GM12878 (cell line): ENCODE data around the gene SIX1. TPM values are rescaled to one million over a fixed set of nuclear protein-coding genes. Genes with fewer than 3 reads are reported as not detected.

Experiments
- ATAC-seq: fragments of 200-7000 bp; cut with Tn5 transposase; 3 replicates; pipeline ENCODE4 v1.9.1; 2020; ENCODE audit warnings: mild to moderate bottlenecking, moderate library complexity
- BruUV-seq: library from RNA; stranded (reverse); fragments of 400-500 nt; replicated peaks from 2 replicates; lab custom pipeline; 2021; lab: Mats Ljungman, UMichigan
- CTCF ChIA-PET: fragments of 300-600 bp; sonication (Branson Sonifier 250); formaldehyde crosslinking; extraction: SDS; loops from one replicate; lab custom pipeline; 2021; ENCODE audit warnings: inconsistent platforms; lab: Yijun Ruan, JAX
- POLR2A ChIA-PET: fragments of 350-600 bp; formaldehyde crosslinking; extraction: SDS; loops from one replicate; lab custom pipeline; 2021; ENCODE audit warnings: inconsistent platforms; lab: Charles Lee
- RAD21 ChIA-PET: fragments of 300-600 bp; sonication (Branson Sonifier 250); formaldehyde crosslinking; loops from one replicate; lab custom pipeline; 2023; ENCODE audit warnings: antibody characterized with exemption; ENCODE audit not compliant: unreplicated experiment; lab: Charles Lee
- SMC1A ChIA-PET: fragments of 300-600 bp; sonication (Branson Sonifier 250); formaldehyde crosslinking; loops from one replicate; lab custom pipeline; 2023; ENCODE audit not compliant: unreplicated experiment, uncharacterized antibody; lab: Charles Lee
- DNase-seq: peaks from one replicate; pipeline ENCODE4 v3.0.0-alpha.2; 2011; ENCODE audit warnings: low read depth, low spot score
- FAIRE-seq: peaks from 3 replicates; lab custom pipeline; 2011; peaks lifted over from hg19 to GRCh38; lab: Jason Lieb, UNC
- H2AFZ ChIP-seq: 2 replicates; pipeline ENCODE4 v1.6.0; 2011; ENCODE audit warnings: low read depth, low read length, control low read depth; ENCODE audit not compliant: control insufficient read depth
- H3K27ac ChIP-seq: 2 replicates; pipeline ENCODE4 v1.5.1; 2011; ENCODE audit warnings: control low read depth; ENCODE audit not compliant: control insufficient read depth, insufficient read depth
- H3K27me3 ChIP-seq, 2 experiments: replicated peaks in 1 of 2; 2 replicates each; pipeline versions ENCODE4 v1.6.0 to v1.6.1; 2011; ENCODE audit warnings: low read length in 1 of 2; ENCODE audit not compliant: control insufficient read depth in 2 of 2, insufficient read depth in 2 of 2
- H3K36me3 ChIP-seq, 2 experiments: 2 replicates each; pipeline ENCODE4 v1.5.1; 2011; ENCODE audit warnings: low read length in 1 of 2; ENCODE audit not compliant: control insufficient read depth in 2 of 2, insufficient read depth in 2 of 2
- H3K4me1 ChIP-seq: 2 replicates; pipeline ENCODE4 v1.6.1; 2011; ENCODE audit warnings: mild to moderate bottlenecking, low read length, moderate library complexity, mixed read lengths; ENCODE audit not compliant: control insufficient read depth, insufficient read depth
- H3K4me2 ChIP-seq: 2 replicates; pipeline ENCODE4 v1.6.0; 2011; ENCODE audit warnings: control low read depth; ENCODE audit not compliant: control insufficient read depth, insufficient read depth
- H3K4me3 ChIP-seq: fragments of 200-600 bp; sonication (generic); 2 replicates; pipeline ENCODE4 v1.5.1; 2016
- H3K79me2 ChIP-seq: 2 replicates; pipeline ENCODE4 v1.6.0; 2011; ENCODE audit warnings: low read length; ENCODE audit not compliant: control insufficient read depth, insufficient read depth
- H3K9ac ChIP-seq: 2 replicates; pipeline ENCODE4 v1.8.0; 2011; ENCODE audit warnings: low read length, control low read depth, mixed read lengths; ENCODE audit not compliant: control insufficient read depth, insufficient read depth
- H3K9me3 ChIP-seq: replicated peaks from 3 replicates; pipeline ENCODE4 v1.5.1; 2011; ENCODE audit warnings: mild to moderate bottlenecking, low read length; ENCODE audit not compliant: control insufficient read depth, insufficient read depth
- H4K20me1 ChIP-seq: 2 replicates; pipeline ENCODE4 v1.6.0; 2011; ENCODE audit not compliant: control insufficient read depth, insufficient read depth
- ASH2L ChIP-seq: fragments of 300-600, 200-600 bp; sonication (generic); IDR thresholded peaks from 2 replicates; pipeline ENCODE4 v1.6.1; 2017; ENCODE audit warnings: low read depth, mild to moderate bottlenecking, borderline replicate concordance
- BCL11A ChIP-seq: IDR thresholded peaks from 2 replicates; pipeline ENCODE4 v1.6.1; 2011; ENCODE audit warnings: low read depth, low read length
- BCL3 ChIP-seq: IDR thresholded peaks from 2 replicates; pipeline ENCODE4 v1.6.1; 2011; ENCODE audit warnings: borderline replicate concordance, low read depth, mild to moderate bottlenecking, moderate library complexity, low read length; ENCODE audit not compliant: insufficient read depth, poor library complexity, severe bottlenecking
- CBX3 ChIP-seq: fragments of 200-600 bp; sonication (generic); IDR thresholded peaks from 2 replicates; pipeline ENCODE4 v1.6.1; 2016; ENCODE audit warnings: low read depth, borderline replicate concordance
- FOXK2 ChIP-seq: fragments of 450-650 bp; IDR thresholded peaks from 2 replicates; pipeline ENCODE4 v1.6.1; 2017; ENCODE audit warnings: mild to moderate bottlenecking, moderate library complexity
- HDAC2 ChIP-seq: fragments of 200-600 bp; sonication (generic); IDR thresholded peaks from 2 replicates; pipeline ENCODE4 v1.6.1; 2017
- IKZF1 ChIP-seq: fragments of 450-650 bp; conservative IDR thresholded peaks from 2 replicates; pipeline ENCODE4 v1.6.1; 2017; ENCODE audit warnings: antibody characterized with exemption, mild to moderate bottlenecking
- IKZF2 ChIP-seq, 2 experiments: fragments of 450-650 bp; IDR thresholded peaks; 2 replicates each; pipeline ENCODE4 v1.6.1; 2017; ENCODE audit warnings: mild to moderate bottlenecking in 2 of 2, moderate library complexity in 2 of 2
- KAT2A ChIP-seq: conservative IDR thresholded peaks from 2 replicates; pipeline ENCODE4 v1.6.1; 2011; ENCODE audit warnings: low read depth, low read length; ENCODE audit not compliant: control insufficient read depth
- RAD21 ChIP-seq: IDR thresholded peaks from 2 replicates; pipeline ENCODE4 v1.6.1; 2011; ENCODE audit warnings: mild to moderate bottlenecking, low read depth, low read length, moderate library complexity; ENCODE audit not compliant: insufficient read depth
- RELA ChIP-seq: fragments of 450-650 bp; IDR thresholded peaks from 2 replicates; pipeline ENCODE4 v1.8.0; 2014; ENCODE audit warnings: borderline replicate concordance; ENCODE audit not compliant: partially characterized antibody
- SREBF2 ChIP-seq: IDR thresholded peaks from 2 replicates; pipeline ENCODE4 v1.6.1; 2012; ENCODE audit warnings: mild to moderate bottlenecking, low read length
- ZBED1 ChIP-seq: IDR thresholded peaks from 2 replicates; pipeline ENCODE4 v1.6.1; 2016; ENCODE audit warnings: borderline replicate concordance
- WGBS: methylation state at CpG from one replicate; pipeline ENCODE4 v1.1.6; 2016; ENCODE audit warnings: low lambda C conversion rate; ENCODE audit not compliant: insufficient replicate concordance, insufficient coverage; ENCODE audit errors: missing lambda C conversion rate; 5-methylcytosine and 5-hydroxymethylcytosine counted together
- in situ Hi-C: fragments of 300-500 bp; cut with MboI; formaldehyde crosslinking; loops from 9 replicates; pipeline ENCODE4 v1.14.3; 2018; ENCODE audit warnings: mixed read lengths
- intact Hi-C: fragments of 100-400 bp; cut with micrococcal nuclease; formaldehyde crosslinking; loops from one replicate; pipeline ENCODE4 v1.14.2; 2022; ENCODE audit not compliant: unreplicated experiment
- polyA plus RNA-seq, 11 experiments: library from polyadenylated mRNA; depleted of rRNA in 4 of 11; unstranded in 6 of 11; stranded (reverse) in 5 of 11; fragments of >200 nt; fragmentation: Nextera tagmentation in 4 of 11; fragmentation: Illumina TruSeq in 1 of 11; extraction: Ambion mirVana in 4 of 11; extraction: Trizol in 1 of 11; gene quantifications; 1 replicate in 1 of 11; 2 replicates in 10 of 11; pipeline versions ENCODE4 v1.2.1 to v1.2.3, GENCODE V29; 2011 to 2016; ENCODE audit warnings: inconsistent platforms in 2 of 11, missing spikeins in 2 of 11, low read depth in 1 of 11
- total RNA-seq, 4 experiments: library from RNA; depleted of rRNA in 3 of 4; stranded (reverse); fragments of >200 nt in 3 of 4; fragmentation: Illumina TruSeq in 1 of 4; extraction: Trizol in 1 of 4; gene quantifications; 2 replicates each; pipeline versions ENCODE4 v1.2.1 to v1.2.3, GENCODE V29; 2013 to 2021

Gene SIX1
- total and polyA plus RNA-seq, 10 of the 15 experiments (the other 5 are each of a cell fraction or from before 2014, with no cell fraction given), result 0.03 to 0.06 (median 0.05) TPM; not detected in 5

- Histone ChIP-seq H3K4me2 (no peak overlapping the region), H3K36me3 (no peaks in the 10 kb centered on the region), H3K4me3 (no peak overlapping the region), H4K20me1 (no peaks in the 10 kb centered on the region), H3K4me1 (no peaks in the 10 kb centered on the region), H3K9me3 (no peaks in the 10 kb centered on the region), H2AFZ (no peak overlapping the region), H3K27ac (no peak overlapping the region), H3K79me2 (no peaks in the 10 kb centered on the region), H3K27me3 (no peaks in the 10 kb centered on the region), H3K9ac (no peak overlapping the region)
- POLR2A ChIA-PET, result no interaction called here
- 38% methylated on average over 5 of the region's 5 CpGs for WGBS
- in situ Hi-C loops, result no loop called here
- FAIRE-seq (no peak), DNase-seq (no peak), ATAC-seq (no peak)
- CTCF ChIA-PET, result no interaction called here
- intact Hi-C loops, result no loop called here
- RAD21 ChIA-PET, result no interaction called here
- TF ChIP-seq RELA, result no peak
- TF ChIP-seq RAD21, result no peak
- no peak for TF ChIP-seq HDAC2
- no peak for TF ChIP-seq ASH2L
- no peak for TF ChIP-seq SREBF2
- TF ChIP-seq KAT2A, result no peak
- TF ChIP-seq ZBED1, result no peak
- no peak for TF ChIP-seq FOXK2
- TF ChIP-seq BCL11A, result no peak
- no peak for TF ChIP-seq IKZF1
- TF ChIP-seq BCL3, result no peak
- TF ChIP-seq IKZF2 (IDR thresholded peaks at IDR 0.05), result no peak
- TF ChIP-seq CBX3, result no peak
- BruUV-seq, result no TSS peak
- SMC1A ChIA-PET, result no interaction called here
Observed at GRCh38 chr14:60668431-60669112, 19.3 kb upstream of the SIX1 start.
